ENCODE measurements around the gene TBCEL.

TBCEL gene

DNA sequence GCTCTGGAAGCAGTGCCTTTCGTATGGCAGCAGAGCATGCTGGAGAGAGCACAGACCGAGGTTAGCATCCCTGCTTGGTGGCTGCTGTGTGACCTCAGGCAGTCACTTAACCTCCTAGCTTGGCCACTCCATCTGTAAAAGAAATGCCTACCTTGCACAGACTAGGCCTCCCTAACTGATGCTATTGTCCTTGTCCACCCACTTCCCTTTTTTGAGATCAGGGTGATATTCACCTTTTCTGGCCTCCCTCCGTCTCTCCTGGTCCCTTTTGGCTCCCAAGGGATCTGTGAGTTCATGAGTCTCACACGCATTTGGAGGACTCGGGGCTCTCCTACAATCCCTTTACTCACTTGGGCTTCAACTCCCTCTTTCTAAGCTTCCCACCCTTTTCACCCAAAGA, 114.4 kb downstream of the TBCEL start:
- no peak overlapping the region for H3K9ac ChIP-seq (ENCODE audit: low read depth, low read length)
- H3K4me1 ChIP-seq (ENCODE audit: insufficient read depth, low read length), result no peaks in the 10 kb centered on the region
- no peaks in the 10 kb centered on the region for H3K36me3 ChIP-seq (ENCODE audit: insufficient read depth, low read length)
- H3K9me3 ChIP-seq (ENCODE audit: control insufficient read depth, insufficient read depth, low read length), result no peaks in the 10 kb centered on the region

DNA sequence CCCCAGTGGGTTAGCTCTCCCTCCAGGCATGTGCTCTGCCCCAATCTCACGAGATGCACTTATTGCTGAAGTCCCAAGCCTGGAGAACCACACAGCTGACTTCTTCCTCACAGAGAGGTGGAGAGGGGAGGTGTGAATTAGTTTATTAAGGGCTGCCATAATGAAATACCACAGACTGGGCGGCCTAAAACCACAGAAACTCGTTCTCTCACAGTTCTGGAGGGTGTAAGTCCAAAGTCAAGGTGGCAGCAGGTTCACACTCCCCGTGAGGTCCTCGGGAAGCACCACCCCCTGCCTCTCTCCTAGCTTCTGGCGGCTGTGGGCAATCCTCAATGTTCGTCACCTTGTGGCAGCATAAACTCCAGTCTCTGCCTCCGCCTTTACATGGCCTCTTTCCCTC, 116.5 kb downstream of the TBCEL start:
- no peaks in the 10 kb centered on the region for H3K36me3 ChIP-seq (ENCODE audit: insufficient read depth, low read length)

More for the DNA sequence above, 116.5 kb downstream of the TBCEL start:
- Histone ChIP-seq H3K9me3 (ENCODE audit: control insufficient read depth, insufficient read depth, low read length) (no peaks in the 10 kb centered on the region), H3K9ac (ENCODE audit: low read depth, low read length) (no peak overlapping the region), H3K4me1 (ENCODE audit: insufficient read depth, low read length) (no peaks in the 10 kb centered on the region)

Measured in ES-I3 (cell line).